HCT116 (cell line): Measurements from ENCODE around the gene ATOH8.

ENCODE experiments used
- CTCF ChIP-seq, 3 experiments: fragments of 200-600 bp in 1 of 3; sonication (generic) in 1 of 3; IDR thresholded peaks in 2 of 3; conservative IDR thresholded peaks in 1 of 3; 2 replicates each; pipeline ENCODE4 v1.5.1; 2012 to 2017; ENCODE audit warnings: low read depth in 2 of 3, low read length in 2 of 3, antibody characterized with exemption in 1 of 3, borderline replicate concordance in 1 of 3, control low read depth in 1 of 3, mild to moderate bottlenecking in 1 of 3, mixed read lengths in 1 of 3, mixed run types in 1 of 3, moderate library complexity in 1 of 3; ENCODE audit not compliant: insufficient read depth in 1 of 3
- EZH2phosphoT487 ChIP-seq: fragments of 200-600 bp; IDR thresholded peaks from 2 replicates; pipeline ENCODE4 v1.6.1; 2018; ENCODE audit warnings: antibody characterized with exemption, borderline replicate concordance
- POLR2A ChIP-seq: IDR thresholded peaks from 2 replicates; pipeline ENCODE4 v1.7.0; 2011; ENCODE audit warnings: borderline replicate concordance; ENCODE audit not compliant: insufficient read depth, insufficient read length; ENCODE audit errors: extremely low read depth
- SIN3A ChIP-seq: IDR thresholded peaks from 2 replicates; pipeline ENCODE4 v1.6.1; 2012; ENCODE audit warnings: low read depth

- TF ChIP-seq CTCF (IDR thresholded peaks at IDR 0.05 in 2 of 3, conservative IDR thresholded peaks at IDR 0.05 in 1 of 3; ENCODE audit: borderline replicate concordance in 1 of 3, insufficient read depth in 1 of 3, low read depth in 2 of 3, low read length in 2 of 3) = no peak
- TF ChIP-seq POLR2A = no peak
- no peak for TF ChIP-seq SIN3A
- TF ChIP-seq EZH2phosphoT487 = no peak
Observed at GRCh38 chr2:85744741-85745601, 8.8 kb upstream of the ATOH8 start.
